ENCODE measurements around the gene EAF1.
"Not testable (repeated sequence)": the region's sequence is repeated elsewhere in the genome, so short reads cannot be mapped to it uniquely, and the experiment has no call there.

The EAF1 gene

GRCh38 chr3:15427182-15427880 lies at the start of gene EAF1, which contains the start of gene METTL6:
Gene EAF1, plus strand, starts transcription at chr3:15427598. Its CDS starts 182 bp downstream, at chr3:15427780.
Gene METTL6, minus strand, starts transcription at chr3:15427544. Its CDS starts 1,033 bp downstream, at chr3:15426511.
- peak; percentile 91 for DNase-seq (ENCODE audit: low spot score)

DNA sequence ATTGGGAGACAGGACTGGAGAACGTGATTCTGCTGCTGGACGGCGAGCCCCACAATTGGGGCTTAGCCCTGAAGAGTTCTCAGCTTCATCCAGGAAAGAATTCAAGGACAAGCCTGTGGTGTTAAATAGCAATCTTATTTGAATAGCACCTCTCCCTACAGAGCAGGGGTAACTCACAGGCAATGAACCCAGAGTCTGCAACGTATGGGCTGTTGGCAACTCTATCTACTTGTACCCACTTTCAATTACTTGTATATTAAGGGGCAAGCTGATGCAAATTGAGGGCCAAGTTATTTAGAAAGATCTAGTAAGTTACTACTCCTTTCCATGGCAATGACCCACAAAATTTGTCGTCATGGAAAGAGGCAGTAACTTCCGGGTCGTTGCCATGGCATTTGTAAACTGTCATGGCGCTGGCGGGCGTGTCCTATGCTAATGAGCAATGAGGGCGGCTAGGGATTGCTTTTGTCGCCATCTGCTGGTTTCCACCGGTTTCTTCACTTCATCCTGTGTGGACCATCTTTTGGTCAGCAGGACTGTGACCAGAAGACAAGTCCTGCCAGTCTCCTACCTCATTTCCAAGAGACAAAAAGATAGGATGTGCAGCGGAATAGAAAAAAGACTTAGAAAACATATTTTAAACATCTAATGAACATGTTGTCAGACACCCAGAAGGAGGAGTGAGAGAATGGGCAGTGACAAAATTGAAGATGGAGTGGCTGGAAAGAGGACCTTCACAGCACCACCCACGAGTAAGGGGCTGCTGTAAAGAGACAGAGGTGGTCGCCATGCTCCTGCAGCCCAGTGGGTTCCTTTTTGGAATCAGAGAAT lies 49.2 kb upstream of the EAF1 start:
- peak; percentile 75 for DNase-seq (ENCODE audit: low spot score)

GRCh38 chr3:15380980-15381890 lies 46.2 kb upstream of the EAF1 start:
- DNase-seq (ENCODE audit: low spot score): no peak

DNA sequence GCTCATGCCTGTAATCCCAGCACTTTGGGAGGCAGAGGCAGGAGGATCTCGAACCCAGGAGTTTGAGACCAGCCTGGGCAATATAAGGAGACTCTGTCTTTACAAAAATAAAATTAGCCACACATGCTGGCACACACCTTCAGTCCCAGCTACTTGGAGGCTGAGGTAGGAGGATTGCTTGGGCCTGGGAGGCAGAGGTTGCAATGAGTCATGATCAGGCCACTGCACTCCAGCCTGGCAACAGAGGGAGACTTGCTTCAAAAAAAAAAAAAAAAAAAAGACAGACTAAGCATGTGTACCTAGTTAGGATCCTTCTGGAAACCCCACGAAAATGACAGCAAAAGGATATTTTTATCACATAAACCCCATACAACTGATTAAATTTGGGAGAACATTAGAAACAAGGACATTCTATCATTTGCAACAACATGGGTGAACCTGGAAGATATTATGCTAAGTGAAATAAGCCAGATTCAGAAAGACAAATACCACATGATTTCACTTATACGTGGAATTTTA lies 44.9 kb upstream of the EAF1 start:
- no peak for DNase-seq (ENCODE audit: low spot score)

GRCh38 chr3:15384510-15385237 lies 42.7 kb upstream of the EAF1 start:
- DNase-seq (ENCODE audit: low spot score): no peak

GRCh38 chr3:15385238-15385695 lies 42.1 kb upstream of the EAF1 start:
- not testable (repeated sequence) for DNase-seq (ENCODE audit: low spot score)

DNA sequence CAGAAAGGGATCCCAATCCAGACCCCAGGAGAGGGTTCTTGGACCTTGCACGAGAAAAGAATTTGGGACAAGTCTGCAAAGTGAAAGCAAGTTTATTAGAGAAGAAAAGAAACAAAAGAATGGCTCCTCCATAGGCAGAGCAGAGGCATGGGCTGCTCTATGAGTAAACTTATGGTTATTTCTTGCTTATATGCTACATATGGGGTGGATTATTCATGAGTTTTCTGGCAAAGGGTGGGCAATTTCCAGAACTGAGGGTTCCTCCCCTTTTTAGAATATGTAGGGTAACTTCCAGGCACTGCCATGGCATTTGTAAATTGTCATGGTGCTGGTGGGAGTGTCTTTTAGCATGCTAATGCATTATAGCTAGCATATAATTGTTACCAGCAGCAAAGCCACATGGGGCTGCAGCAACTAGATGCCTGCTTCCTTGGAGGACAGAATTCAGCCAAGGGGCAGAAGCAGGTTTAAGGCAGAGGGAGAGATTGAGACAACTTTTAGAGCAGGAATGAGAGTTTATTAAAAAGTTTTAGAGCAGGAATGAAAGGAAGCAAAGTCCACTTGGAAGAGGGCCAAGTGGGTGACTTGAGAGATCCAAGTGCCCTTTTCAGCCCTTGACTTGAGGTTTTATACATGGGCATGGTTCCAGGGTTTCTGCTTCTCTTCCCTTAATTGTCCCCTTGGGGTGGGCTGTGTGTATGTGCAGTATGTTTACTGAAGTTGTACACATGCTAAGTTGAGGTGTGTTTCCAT lies 41.3 kb upstream of the EAF1 start:
- DNase-seq (ENCODE audit: low spot score): no peak

DNA sequence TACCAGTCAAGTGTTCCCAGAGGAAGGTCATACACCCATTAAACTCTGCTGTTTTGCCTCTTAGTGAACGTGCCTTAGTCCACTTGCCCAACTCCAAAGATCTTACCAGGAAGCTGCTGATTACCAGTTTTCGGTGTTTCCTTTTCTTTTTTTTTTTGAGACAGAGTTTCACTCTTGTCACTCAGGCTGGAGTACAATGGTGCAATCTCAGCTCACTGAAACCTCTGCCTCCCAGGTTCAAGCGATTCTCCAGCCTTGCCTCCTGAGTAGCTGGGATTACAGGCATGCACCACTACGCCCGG lies 40.8 kb upstream of the EAF1 start:
- DNase-seq (ENCODE audit: low spot score): not testable (repeated sequence)

- DNase-seq (ENCODE audit: low spot score): no peak
Observed at GRCh38 chr3:15387171-15387581, 40.2 kb upstream of the EAF1 start.

DNA sequence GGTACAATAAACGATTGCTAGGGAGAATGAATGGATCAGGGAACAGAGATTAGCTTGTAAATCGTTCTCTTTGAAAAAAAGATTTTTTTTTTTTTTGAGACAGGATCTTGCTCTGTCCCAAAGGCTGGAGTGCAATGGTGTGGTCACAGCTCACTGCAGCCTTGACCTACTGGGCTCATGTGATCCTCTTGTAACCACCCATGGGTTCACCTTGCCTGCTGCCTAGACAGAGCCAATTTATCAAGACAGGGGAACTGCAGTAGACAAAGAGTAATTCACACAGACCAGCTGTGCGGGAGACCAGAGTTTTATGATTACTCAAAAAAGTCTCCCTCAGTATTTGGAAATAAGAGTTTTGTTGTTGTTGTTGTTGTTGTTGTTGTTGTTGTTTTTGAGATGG lies 39.7 kb upstream of the EAF1 start:
- DNase-seq (ENCODE audit: low spot score): no peak

DNA sequence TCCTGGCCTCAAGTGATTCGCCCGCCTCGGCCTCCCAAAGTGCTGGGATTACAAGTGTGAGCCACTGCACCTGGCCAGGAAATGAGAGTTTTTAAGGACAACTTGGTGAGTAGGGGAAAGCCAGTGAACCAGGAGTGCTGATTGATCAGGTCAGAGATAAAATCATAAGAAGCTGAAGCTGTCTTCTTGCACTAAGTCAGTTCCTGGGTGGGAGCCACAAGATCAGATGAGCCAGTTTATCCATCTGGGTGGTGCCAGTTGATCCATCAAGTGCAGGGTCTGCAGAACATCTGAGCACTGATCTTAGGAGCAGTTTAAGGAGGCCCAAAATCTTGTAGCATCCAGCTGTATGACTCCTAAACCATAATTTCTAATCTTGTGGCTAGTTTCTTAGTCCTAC lies 39.1 kb upstream of the EAF1 start:
- not testable (repeated sequence) for DNase-seq (ENCODE audit: low spot score)

- DNase-seq (ENCODE audit: low spot score): no peak
Observed at GRCh38 chr3:15390460-15390859, 36.9 kb upstream of the EAF1 start.

- DNase-seq (ENCODE audit: low spot score): no peak
Observed at GRCh38 chr3:15391007-15391406, 36.4 kb upstream of the EAF1 start.

GRCh38 chr3:15393252-15393651 lies 34.1 kb upstream of the EAF1 start:
- not testable (repeated sequence) for DNase-seq (ENCODE audit: low spot score)

DNA sequence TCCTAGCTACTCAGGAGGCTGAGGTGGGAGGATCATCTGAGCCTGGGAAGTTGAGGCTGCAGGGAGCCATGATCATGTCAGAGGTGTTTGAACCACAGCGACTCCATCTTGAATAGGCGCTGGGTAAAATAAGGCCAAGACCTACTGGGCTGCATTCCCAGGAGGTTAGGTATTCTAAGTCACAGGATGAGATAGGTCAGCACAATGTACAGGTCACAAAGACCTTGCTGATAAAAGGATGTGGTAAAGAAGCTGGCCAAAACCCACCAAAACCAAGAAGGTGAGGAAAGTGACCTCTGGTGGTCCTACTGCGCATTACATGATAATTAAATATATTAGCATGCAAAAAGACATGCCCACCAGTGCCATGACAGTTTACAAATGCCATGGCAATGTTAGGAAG lies 28.7 kb upstream of the EAF1 start:
- DNase-seq (ENCODE audit: low spot score): not testable (repeated sequence)

DNA sequence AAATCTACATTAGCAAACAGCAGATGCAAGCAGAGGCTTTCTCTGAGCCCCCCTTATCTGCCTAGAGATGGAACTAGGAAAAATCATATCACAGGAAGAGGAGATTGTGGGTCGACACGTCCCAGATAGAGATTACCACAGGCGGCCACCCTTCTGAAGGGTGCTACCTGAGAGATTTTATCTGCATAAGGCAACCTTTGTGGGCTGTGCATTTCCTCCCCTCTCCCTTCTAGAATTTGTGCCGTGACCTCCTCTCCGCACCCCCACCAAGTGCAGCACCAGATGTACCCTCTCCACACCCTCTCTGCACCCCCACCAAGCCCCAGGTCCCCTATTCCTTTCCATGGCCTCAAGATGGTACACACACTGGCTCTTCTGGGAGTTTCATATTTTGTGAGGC lies 27.4 kb upstream of the EAF1 start:
- no peak for DNase-seq (ENCODE audit: low spot score)

DNA sequence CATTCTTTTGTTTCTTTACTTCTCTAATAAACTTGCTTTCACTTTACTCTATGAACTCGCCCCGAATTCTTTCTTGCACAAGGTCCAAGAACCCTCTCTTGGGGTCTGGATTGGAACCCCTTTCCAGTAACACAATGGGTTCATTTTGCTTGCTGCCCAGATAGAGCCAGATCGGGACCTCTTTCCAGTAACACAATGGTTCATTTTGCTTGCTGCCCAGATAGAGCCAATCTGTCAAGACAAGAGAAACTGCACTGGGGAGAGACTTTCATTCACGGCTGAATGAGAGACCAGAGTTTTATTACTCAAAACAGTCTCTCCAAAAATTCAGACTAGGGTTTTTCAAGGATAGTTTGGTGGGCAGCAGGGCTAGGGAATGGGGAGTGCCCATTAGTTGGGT lies 25.5 kb upstream of the EAF1 start:
- no peak for DNase-seq (ENCODE audit: low spot score)

DNA sequence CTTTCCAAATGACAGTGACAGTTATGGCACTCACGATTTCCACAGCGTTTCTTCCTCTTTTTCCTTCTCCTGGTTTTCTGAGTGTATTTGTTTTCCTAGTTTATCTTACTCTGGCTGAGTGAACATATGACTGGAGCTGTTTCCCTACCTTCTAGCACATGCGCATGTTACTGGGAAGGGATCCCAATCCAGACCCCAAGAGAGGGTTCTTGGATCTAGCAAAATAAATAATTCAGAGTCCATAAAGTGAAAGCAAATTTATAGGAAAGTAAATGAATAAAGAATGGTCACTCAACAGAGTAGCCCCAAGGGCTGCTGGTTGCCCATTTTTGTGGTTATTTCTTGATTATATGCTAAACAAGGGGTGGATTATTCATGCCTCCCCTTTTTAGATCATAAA lies 23.9 kb upstream of the EAF1 start:
- DNase-seq (ENCODE audit: low spot score): no peak

GRCh38 chr3:15403965-15404364 lies 23.4 kb upstream of the EAF1 start:
- DNase-seq (ENCODE audit: low spot score): no peak

GRCh38 chr3:15404767-15405166 lies 22.6 kb upstream of the EAF1 start:
- no peak for DNase-seq (ENCODE audit: low spot score)
